ENCODE measurements around the gene ARHGEF6. TPM values are rescaled to one million over a fixed set of nuclear protein-coding genes. Genes with fewer than 3 reads are reported as not detected.

ARHGEF6 gene
- total RNA-seq, 1 donor: 10.0 TPM

DNA sequence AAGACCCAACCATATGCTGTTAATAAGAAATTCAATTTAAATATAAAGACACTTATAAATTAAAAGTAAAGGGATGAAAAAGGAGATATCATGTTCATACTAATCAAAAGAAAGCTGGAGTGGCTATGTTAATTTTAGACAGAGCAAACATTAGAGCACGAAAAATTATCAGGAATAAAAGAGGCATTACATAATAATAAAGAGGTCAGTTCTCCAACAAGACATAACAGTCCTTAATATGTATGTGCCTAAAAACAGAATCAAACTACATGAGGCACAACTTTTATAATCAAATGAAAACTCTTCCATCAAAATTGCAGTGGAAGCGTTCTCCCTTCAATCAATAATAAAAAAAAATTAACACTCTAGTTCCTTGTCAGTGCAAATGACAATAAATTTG is 62.6 kb downstream of the ARHGEF6 start:
- no peak overlapping the region for H3K4me3 ChIP-seq (ENCODE audit: low read depth, low read length)
- TF ChIP-seq, protein P1, sequence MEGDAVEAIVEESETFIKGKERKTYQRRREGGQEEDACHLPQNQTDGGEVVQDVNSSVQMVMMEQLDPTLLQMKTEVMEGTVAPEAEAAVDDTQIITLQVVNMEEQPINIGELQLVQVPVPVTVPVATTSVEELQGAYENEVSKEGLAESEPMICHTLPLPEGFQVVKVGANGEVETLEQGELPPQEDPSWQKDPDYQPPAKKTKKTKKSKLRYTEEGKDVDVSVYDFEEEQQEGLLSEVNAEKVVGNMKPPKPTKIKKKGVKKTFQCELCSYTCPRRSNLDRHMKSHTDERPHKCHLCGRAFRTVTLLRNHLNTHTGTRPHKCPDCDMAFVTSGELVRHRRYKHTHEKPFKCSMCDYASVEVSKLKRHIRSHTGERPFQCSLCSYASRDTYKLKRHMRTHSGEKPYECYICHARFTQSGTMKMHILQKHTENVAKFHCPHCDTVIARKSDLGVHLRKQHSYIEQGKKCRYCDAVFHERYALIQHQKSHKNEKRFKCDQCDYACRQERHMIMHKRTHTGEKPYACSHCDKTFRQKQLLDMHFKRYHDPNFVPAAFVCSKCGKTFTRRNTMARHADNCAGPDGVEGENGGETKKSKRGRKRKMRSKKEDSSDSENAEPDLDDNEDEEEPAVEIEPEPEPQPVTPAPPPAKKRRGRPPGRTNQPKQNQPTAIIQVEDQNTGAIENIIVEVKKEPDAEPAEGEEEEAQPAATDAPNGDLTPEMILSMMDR (IDR thresholded peaks at IDR 0.05; ENCODE audit: insufficient read depth, low read length): no peak
- DNase-seq (ENCODE audit: low read depth): no peak

DNA sequence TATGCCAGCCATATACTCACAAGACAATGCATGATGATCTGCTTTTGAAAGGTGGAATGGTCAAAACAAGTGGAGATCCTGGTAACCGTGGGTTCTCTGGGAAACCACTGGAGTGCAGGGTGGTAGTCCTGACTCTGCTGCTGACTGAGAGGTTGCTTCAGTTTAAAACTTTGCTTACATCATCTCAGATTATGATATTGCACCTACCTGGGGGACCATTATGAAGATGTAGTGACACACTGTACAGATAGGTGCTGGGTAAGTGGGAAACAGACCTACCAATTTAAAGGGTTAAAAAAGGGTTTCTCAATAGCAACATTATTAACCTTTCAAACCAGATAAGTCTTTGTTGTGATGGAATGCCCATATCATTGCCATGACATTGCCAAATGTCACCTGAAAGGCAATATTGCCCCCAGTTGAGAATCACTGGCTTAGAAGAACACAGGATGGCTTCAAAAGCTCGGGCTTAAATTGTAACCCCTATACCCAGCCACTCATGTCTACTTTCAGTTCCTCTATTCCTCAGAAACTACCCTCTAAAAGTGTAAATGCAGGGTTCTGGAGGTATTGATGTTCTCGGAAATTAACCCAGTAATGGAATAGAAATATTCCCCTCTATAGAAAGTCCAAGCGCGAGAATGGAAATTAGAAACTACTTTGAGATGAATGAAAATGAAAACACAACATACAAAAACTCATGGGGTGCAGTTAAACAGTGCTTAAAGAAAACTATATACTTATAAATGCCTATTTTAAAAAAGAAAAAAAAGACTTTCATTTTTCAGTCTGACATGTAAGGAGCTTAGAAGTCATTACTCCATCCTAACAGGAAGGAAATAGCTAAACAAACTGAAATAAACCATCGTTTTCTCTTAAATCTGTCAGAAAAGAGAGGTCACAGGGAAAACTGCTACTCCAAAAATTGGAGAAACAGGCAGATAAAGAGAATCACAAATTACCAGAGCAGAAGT is 65.8 kb downstream of the ARHGEF6 start:
- no peak overlapping the region for H3K4me3 ChIP-seq (ENCODE audit: low read depth, low read length)
- no peak for DNase-seq (ENCODE audit: low read depth)
- TF ChIP-seq, protein P1 (IDR thresholded peaks at IDR 0.05; ENCODE audit: insufficient read depth, low read length): no peak

DNA sequence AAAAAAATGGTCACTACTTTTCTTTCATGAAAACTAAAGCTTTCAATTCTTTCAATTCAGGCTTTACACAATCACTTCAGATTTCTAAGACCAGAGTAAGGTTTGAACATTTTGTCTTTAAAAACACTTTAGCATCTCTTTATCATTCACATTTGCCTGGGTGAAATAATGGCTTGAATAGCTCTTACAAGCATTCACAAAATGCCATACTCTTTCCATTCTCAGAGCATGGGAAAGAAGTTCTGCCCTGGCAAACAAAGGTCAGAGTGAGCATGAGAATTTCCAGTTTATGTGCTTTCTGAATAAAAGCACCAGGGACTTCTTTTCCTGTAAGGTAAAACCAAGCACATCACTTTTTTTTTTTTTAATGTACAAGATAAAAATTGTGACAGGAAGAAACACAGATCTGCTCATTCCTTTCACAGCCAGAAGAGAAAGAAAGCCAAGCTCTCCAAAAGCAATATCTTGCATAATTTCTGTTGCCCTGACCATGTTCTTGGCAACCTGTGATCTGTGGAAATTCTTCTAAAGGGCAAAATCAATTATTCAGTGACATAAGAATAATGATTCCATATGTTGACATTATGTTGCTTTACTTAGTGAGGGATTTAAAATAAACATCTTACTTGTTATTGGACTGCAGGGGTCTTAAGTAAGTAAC is 68.0 kb downstream of the ARHGEF6 start:
- H3K4me3 ChIP-seq (ENCODE audit: low read depth, low read length): no peak overlapping the region
- TF ChIP-seq, protein P1 (IDR thresholded peaks at IDR 0.05; ENCODE audit: insufficient read depth, low read length): no peak
- DNase-seq (ENCODE audit: low read depth): no peak

DNA sequence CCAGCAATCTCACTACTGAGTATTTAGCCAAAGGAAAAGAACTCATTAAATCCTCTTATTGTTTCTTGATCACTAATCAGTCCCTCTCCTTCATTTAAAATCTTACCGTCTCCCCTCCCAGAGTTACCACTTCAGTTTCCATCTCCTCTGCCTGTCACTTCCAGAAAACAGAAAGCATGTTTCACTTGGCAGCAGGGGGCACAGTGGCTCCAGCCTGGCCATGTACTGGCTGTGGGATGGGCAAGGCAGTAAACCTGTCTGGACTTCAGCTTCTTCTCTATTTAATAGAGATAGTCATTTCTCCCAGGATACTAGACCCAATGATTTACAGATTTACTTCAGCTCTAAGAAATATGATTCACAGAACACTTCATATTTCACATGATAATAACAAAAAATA is 69.6 kb downstream of the ARHGEF6 start:
- TF ChIP-seq, protein P1 (IDR thresholded peaks at IDR 0.05; ENCODE audit: insufficient read depth, low read length): peak; percentile 48
- peak; percentile 49 for DNase-seq (ENCODE audit: low read depth)
- no peak overlapping the region for H3K4me3 ChIP-seq (ENCODE audit: low read depth, low read length)

DNA sequence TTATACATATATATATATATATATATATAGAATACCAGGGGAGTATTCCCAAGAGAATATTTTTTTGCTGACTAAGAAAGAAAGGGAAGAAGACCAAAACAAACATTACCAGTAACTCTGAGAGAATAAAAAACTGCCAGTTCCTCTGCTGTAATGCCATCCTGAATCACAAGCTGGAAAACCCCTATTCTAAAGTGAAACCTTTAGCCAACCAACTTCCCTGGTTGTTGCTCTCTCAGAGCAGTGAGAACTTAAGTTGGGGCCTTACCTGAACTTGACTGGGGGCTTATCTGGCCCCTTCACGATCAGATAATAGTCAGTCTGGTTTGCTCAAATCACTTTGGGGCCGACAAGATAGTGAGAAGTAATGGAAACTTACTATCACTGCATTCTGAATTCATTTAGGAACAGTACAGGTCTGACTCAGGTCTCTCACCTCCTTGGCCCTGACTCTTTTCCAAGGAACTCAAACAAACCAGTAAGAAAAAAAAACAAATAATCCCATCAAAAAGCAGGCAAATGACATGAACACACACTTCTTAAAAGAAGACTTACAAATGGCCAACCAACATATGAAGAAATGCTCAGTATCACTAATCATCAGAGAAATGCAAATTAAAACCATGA is 70.3 kb downstream of the ARHGEF6 start:
- TF ChIP-seq, protein P1 (IDR thresholded peaks at IDR 0.05; ENCODE audit: insufficient read depth, low read length): no peak
- peak; percentile 57 for DNase-seq (ENCODE audit: low read depth)

DNA sequence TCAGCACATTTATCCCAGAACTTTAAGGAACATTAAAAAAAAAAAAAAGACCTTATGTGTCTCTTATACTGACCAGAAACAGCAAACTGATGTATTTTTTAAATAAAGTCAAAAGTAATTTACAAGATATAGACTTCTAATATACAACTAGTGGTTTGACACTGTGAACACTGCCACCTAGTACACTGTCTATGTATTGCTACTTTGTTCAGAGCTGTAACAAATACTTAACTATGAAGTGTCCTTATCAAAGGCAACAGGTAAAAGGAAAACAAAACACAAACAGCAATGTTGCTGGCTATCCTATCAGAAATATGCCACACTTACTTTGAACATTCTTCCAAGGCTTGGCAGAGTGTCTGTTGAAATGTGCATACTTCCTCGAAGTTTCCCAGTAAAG is 72.4 kb downstream of the ARHGEF6 start:
- TF ChIP-seq, protein P1 (IDR thresholded peaks at IDR 0.05; ENCODE audit: insufficient read depth, low read length): peak; percentile 49
- peak; percentile 21 for DNase-seq (ENCODE audit: low read depth)
- no peak overlapping the region for H3K4me3 ChIP-seq (ENCODE audit: low read depth, low read length)

More for the DNA sequence above, 70.3 kb downstream of the ARHGEF6 start:
- H3K4me3 ChIP-seq (ENCODE audit: low read depth, low read length): no peak overlapping the region

Data from fibroblast of the aortic adventitia (primary cell).